Thyroid gland (tissue), 4 donors: ENCODE data around the gene SMIM35.
"Not testable (repeated sequence)": the region's sequence is repeated elsewhere in the genome, so short reads cannot be mapped to it uniquely, and the experiment has no call there.

Source experiments
- CTCF ChIP-seq, 6 experiments: fragments of 200-600 bp in 3 of 6; fragments of 450-650 bp in 3 of 6; sonication (generic) in 3 of 6; IDR thresholded peaks; one replicate each; pipeline ENCODE4 v1.5.1; 2016 to 2019; ENCODE audit warnings: antibody characterized with exemption in 6 of 6, mild to moderate bottlenecking in 2 of 6, inconsistent platforms in 1 of 6, moderate library complexity in 1 of 6
- POLR2A ChIP-seq, 2 donors: fragments of 450-650 bp; IDR thresholded peaks; one replicate each; pipeline ENCODE4 v1.6.1; 2017; ENCODE audit warnings: antibody characterized with exemption in 2 of 2, mild to moderate bottlenecking in 2 of 2, moderate library complexity in 1 of 2

- not testable (repeated sequence) for TF ChIP-seq POLR2A, CTCF (IDR thresholded peaks at IDR 0.05)
Observed at GRCh38 chr11:117978291-117978910, 108.4 kb downstream of the SMIM35 start.
